Breast epithelium (tissue), 4 donors: Measurements from ENCODE around the gene DHRS13. TPM values are rescaled to one million over a fixed set of nuclear protein-coding genes. Genes with fewer than 3 reads are reported as not detected.
A peak's percentile ranks its signal among the peaks of the same experiment; 100 is the strongest.

ENCODE experiments used
- DNase-seq, 2 donors: peaks; one replicate each; pipeline ENCODE4 v3.0.0-alpha.2; 2019; ENCODE audit warnings: low spot score in 2 of 2
- H3K27ac ChIP-seq, 2 donors: fragments of 200-600 bp; sonication (generic) in 1 of 2; one replicate each; pipeline ENCODE4 v1.5.1; 2016 to 2019; ENCODE audit warnings: mild to moderate bottlenecking in 1 of 2
- H3K27me3 ChIP-seq, 2 donors: fragments of 200-600 bp; sonication (generic) in 1 of 2; one replicate each; pipeline versions ENCODE4 v1.5.1 to v1.6.0; 2017 to 2019; ENCODE audit warnings: control low read depth in 1 of 2, mild to moderate bottlenecking in 1 of 2
- H3K36me3 ChIP-seq: fragments of 200-600 bp; one replicate; pipeline ENCODE4 v1.5.1; 2019
- H3K4me1 ChIP-seq, 2 donors: fragments of 200-600 bp; sonication (generic); one replicate each; pipeline ENCODE4 v1.5.1; 2016 to 2019; ENCODE audit warnings: control low read depth in 1 of 2
- H3K4me3 ChIP-seq, 3 donors: fragments of 200-600 bp; sonication (generic); 1 replicate in 2 of 3; 2 replicates in 1 of 3; pipeline ENCODE4 v1.5.1; 2016 to 2019; ENCODE audit warnings: mild to moderate bottlenecking in 3 of 3, moderate library complexity in 2 of 3
- H3K9me3 ChIP-seq, 2 donors: fragments of 200-600 bp; sonication (generic) in 1 of 2; one replicate each; pipeline ENCODE4 v1.5.1; 2016 to 2019; ENCODE audit warnings: control low read depth in 1 of 2
- CTCF ChIP-seq, 3 donors: fragments of 450-650 bp; IDR thresholded peaks; one replicate each; pipeline ENCODE4 v1.5.1; 2016 to 2017; ENCODE audit warnings: antibody characterized with exemption in 3 of 3, mild to moderate bottlenecking in 3 of 3, moderate library complexity in 3 of 3
- POLR2A ChIP-seq: fragments of 450-650 bp; IDR thresholded peaks from one replicate; pipeline ENCODE4 v1.6.1; 2016; ENCODE audit warnings: antibody characterized with exemption, mild to moderate bottlenecking, moderate library complexity
- POLR2AphosphoS5 ChIP-seq, 3 donors: sonication (generic); formaldehyde crosslinking; IDR thresholded peaks; one replicate each; pipeline ENCODE4 v1.6.1; 2017; ENCODE audit warnings: antibody characterized with exemption in 3 of 3
- intact Hi-C: fragments of 100-400 bp; cut with DNase I; formaldehyde crosslinking; loops from one replicate; pipeline ENCODE4 v1.15.1; 2023; ENCODE audit warnings: low total_unique reads
- total RNA-seq, 3 donors: library from RNA; depleted of rRNA; stranded (reverse); fragments of >200 nt; gene quantifications; one replicate each; pipeline ENCODE4 v1.1.0, GENCODE V29; 2016

The DHRS13 gene
- total RNA-seq = 10 to 100 TPM in 2 of 3 donors, 1 to 10 TPM in 1; 3.2 to 20.6 (median 14.2) TPM

GRCh38 chr17:28902819-28903545 lies at the start of gene DHRS13:
DHRS13 (minus strand) TSS chr17:28903079; CDS start chr17:28902944, 135 bp downstream.
- peak; percentile 66 to 86 for DNase-seq
- Histone ChIP-seq H3K36me3 (no peaks in the 10 kb centered on the region), H3K4me1 (peaks cover 0 to 5% of the 10 kb centered on the region in 2 donors), H3K9me3 (no peaks in the 10 kb centered on the region), H3K27ac (peak within 1 kb of the TSS; percentile 86 to 94), H3K4me3 (peak within 1 kb of the TSS; percentile 67 to 98 (median 76)), H3K27me3 (no peaks in the 10 kb centered on the region)
- TF ChIP-seq CTCF (IDR thresholded peaks at IDR 0.05) (peak; percentile 48 to 76 (median 52)), POLR2A (no peak), POLR2AphosphoS5 (IDR thresholded peaks at IDR 0.05) (peak in 2 of 3 donors; percentile 17 to 42)
- intact Hi-C loops = loop anchor here (1.0 to 10.0 kb wide), 2 partner anchors 39 to 158 kb away; partner anchors contain the start of gene TRAF4

GRCh38 chr17:28951991-28952975 lies 49.4 kb upstream of the DHRS13 start:
- TF ChIP-seq POLR2A = peak; percentile 4
- TF ChIP-seq CTCF (IDR thresholded peaks at IDR 0.05) = no peak
- TF ChIP-seq POLR2AphosphoS5 (IDR thresholded peaks at IDR 0.05) = peak in 2 of 3 donors; percentile 66 to 82
- no peaks in the 10 kb centered on the region for H3K36me3 ChIP-seq
- intact Hi-C loops = loop anchor here (1.0 kb wide), 1 partner anchor 11 kb away; no protein-coding TSS in a partner anchor
- H3K27me3 ChIP-seq = no peaks in the 10 kb centered on the region
- peak; percentile 95 to 99 for DNase-seq
- no peaks in the 10 kb centered on the region for H3K4me1 ChIP-seq
- H3K4me3 ChIP-seq = peak overlapping the region; percentile 56 to 97 (median 96)
- H3K27ac ChIP-seq = peak overlapping the region; percentile 98
- no peaks in the 10 kb centered on the region for H3K9me3 ChIP-seq

- Histone ChIP-seq H3K4me3 (peak within 1 kb of the TSS; percentile 96 to 97 (median 97)), H3K36me3 (no peaks in the 10 kb centered on the region), H3K9me3 (no peaks in the 10 kb centered on the region), H3K27me3 (no peaks in the 10 kb centered on the region), H3K4me1 (no peaks in the 10 kb centered on the region), H3K27ac (peak within 1 kb of the TSS; percentile 98)
- intact Hi-C loops = loop anchor here (1.0 kb wide), 1 partner anchor 10 kb away; no protein-coding TSS in a partner anchor
- TF ChIP-seq POLR2A (peak; percentile 83), CTCF (IDR thresholded peaks at IDR 0.05) (no peak), POLR2AphosphoS5 (IDR thresholded peaks at IDR 0.05) (peak; percentile 69 to 97 (median 96))
- DNase-seq = peak; percentile 99 to 100
These were observed 48.6 kb upstream of the DHRS13 start, which contains the start of gene PHF12 for GRCh38 chr17:28951428-28951990. PHF12 (minus strand) TSS chr17:28951518; CDS start chr17:28950960, 558 bp downstream.

GRCh38 chr17:28950752-28951427 lies 48.0 kb upstream of the DHRS13 start:
- Histone ChIP-seq H3K27ac (peak overlapping the region; percentile 95 to 98), H3K36me3 (no peaks in the 10 kb centered on the region), H3K4me1 (peaks cover 0 to 6% of the 10 kb centered on the region in 2 donors), H3K4me3 (peak overlapping the region; percentile 96 to 97 (median 97)), H3K9me3 (no peaks in the 10 kb centered on the region), H3K27me3 (no peaks in the 10 kb centered on the region)
- intact Hi-C loops = loop anchor here (1.0 kb wide), 1 partner anchor 10 kb away; no protein-coding TSS in a partner anchor
- TF ChIP-seq POLR2A = peak; percentile 39
- TF ChIP-seq POLR2AphosphoS5 (IDR thresholded peaks at IDR 0.05) = no peak
- DNase-seq = no peak
